Measurements from ENCODE around the gene PTPRM.

- no peak for TF ChIP-seq CTCF (IDR thresholded peaks at IDR 0.05; ENCODE audit: borderline replicate concordance, extremely low read depth, low read length, poor library complexity, severe bottlenecking)
- no peak for TF ChIP-seq EZH2 (IDR thresholded peaks at IDR 0.05; ENCODE audit: borderline replicate concordance, low read depth, low read length, severe bottlenecking)
Measured at GRCh38 chr18:7878265-7879211, 311.4 kb downstream of the PTPRM start.

Data from DND-41 (cell line).